Smooth muscle cell of the brain vasculature (primary cell): ENCODE data around the gene URB1.
"Not testable (repeated sequence)": the region's sequence is repeated elsewhere in the genome, so short reads cannot be mapped to it uniquely, and the experiment has no call there.

Experiments
- DNase-seq: peaks from one replicate; pipeline ENCODE4 v3.0.0-alpha.2; 2012; ENCODE audit warnings: low read depth, low spot score

URB1 gene

GRCh38 chr21:32411350-32412161, 18.7 kb upstream of the URB1 start:
- DNase-seq: no peak

- DNase-seq: no peak
Measured at GRCh38 chr21:32410916-32411315, 18.1 kb upstream of the URB1 start.

DNA sequence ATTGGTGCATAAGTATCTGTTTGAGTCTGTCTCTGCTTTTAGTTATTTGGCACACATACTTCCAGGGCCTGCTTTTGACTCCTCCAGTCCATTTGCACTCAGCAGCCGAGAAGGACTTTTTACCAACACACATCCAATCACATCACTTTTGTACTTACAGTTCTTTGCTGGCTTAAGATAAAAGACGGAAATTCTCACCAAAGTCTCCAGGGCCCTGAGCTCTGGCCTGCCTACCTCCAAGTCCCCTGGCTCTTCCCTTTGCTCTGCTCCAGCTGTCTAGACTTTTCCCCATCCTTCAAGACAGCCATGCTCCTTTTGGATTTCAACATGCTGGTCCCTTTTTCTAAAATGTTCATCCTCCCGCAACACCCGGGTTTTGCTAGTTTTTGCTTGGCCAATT, 17.5 kb upstream of the URB1 start:
- DNase-seq: no peak

DNA sequence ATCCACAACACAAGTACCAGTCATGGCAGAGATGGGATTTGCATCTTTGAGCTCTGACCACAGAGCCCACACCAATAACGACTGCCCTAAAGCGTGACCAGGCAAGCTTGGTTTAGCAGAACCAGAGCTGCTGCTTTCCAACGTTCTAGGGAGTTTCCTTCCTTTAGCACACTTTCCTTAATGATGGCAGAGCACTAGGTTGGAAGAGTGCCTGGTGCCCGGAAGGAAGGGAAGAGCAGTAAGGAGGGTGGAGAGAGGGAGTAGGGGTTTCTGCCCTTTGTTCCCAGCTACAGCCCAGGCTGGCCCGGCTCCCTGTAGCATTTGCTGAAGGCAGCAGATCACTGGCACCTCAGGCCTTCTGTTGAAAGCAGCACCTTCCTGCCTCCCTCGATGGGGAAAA, 13.6 kb upstream of the URB1 start:
- DNase-seq: no peak

- DNase-seq: no peak
Measured at GRCh38 chr21:32403201-32403777, 10.5 kb upstream of the URB1 start.

- DNase-seq: no peak
Measured at GRCh38 chr21:32393677-32394001, 827 bp upstream of the URB1 start.

DNA sequence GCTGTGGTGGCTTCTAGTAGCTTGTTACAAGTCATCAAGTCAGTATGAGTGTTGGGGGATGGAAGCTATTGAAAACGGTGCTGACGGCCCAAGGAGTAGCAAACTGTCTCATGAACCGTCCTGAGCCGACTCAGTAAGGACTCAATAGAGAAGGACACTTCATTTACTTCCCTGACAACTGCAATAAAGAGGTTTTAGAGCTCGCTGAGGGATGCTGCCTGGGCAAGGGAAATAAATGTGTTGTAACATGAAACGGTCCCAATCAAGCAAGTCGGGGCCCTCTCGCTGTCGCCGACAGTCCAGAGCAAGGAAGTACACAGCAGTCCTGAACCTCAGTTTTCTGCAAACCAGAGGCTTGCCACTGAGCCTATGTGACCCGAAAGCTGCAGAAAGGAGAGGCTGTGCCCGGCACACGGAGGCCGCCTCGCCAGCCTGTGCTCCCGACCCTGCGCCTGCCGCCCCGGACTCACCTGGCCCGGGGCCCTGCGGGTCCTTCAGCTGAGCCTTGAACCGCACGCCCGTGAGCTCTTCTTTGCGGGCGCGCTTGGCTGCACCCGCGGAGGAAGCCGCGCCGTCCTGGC, 423 bp downstream of the URB1 start:
- no peak for DNase-seq

DNA sequence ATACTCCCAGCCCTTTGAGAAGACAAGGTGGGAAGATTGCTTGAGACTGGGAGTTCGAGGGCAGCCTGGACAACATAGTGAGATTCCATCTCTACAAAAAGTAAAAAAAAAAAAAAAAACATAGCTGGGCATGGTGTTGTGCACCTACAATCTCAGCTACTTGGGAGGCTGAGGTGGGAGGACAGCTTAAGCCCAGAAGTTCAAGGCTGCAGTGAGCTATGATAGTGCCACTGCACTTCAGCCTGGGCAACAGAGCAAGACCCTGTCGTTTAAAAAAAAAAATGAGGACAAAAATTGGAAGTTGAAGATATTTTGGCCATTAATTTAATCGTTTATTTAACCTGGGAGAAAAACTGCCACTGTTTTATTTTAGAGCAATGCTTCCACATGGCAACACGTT, 1.1 kb downstream of the URB1 start:
- DNase-seq: no peak

DNA sequence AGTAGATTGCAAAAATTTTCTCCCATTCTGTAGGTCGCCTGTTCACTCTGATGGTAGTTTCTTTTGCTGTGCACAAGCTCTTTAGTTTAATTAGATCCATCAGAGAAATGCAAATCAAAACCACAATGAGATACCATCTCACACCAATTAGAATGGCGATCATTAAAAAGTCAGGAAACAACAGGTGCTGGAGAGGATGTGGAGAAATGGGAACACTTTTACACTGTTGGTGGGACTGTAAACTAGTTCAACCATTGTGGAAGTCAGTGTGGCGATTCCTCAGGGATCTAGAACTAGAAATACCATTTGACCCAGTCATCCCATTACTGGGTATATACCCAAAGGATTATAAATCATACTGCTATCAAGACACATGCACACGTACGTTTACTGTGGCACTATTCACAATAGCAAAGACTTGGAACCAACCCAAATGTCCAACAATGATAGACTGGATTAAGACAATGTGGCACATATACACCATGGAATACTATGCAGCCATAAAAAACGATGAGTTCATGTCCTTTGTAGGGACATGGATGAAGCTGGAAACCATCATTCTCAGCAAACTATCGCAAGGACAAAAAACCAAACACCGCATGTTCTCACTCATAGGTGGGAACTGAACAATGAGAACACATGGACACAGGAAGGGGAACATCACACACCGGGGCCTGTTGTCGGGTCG, 2.1 kb downstream of the URB1 start:
- not testable (repeated sequence) for DNase-seq

DNA sequence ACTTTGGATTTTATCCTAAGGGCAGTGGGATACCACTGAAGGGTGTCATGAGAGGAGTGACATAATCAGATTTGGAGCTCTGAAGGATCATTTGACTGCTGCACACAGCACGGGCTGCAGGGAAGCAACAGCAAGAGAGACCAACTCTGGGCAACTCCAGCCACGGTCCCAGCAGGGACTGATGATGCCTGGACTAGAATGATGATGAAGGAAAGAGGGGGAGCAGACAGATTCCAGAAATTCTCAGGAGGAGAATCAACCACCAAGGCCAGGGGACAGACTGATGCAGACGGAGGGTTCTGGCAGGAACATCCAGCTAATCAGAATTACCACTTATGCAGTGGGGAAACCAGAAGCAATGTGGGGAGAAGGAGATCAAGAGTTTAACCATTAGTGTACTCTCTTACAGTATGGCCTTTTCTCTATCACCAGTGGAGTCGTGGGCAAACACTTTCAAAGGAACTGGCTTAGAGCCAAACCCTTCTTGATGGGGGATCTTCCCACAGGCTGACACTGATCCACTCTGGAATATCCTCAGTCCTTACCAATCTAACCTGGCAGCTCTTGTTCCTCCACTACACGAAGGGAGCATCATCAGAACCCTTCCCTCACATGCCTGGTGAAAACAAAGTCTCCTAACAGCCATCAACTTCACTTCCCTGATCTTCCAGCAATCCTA, 3.3 kb downstream of the URB1 start:
- DNase-seq: no peak

DNA sequence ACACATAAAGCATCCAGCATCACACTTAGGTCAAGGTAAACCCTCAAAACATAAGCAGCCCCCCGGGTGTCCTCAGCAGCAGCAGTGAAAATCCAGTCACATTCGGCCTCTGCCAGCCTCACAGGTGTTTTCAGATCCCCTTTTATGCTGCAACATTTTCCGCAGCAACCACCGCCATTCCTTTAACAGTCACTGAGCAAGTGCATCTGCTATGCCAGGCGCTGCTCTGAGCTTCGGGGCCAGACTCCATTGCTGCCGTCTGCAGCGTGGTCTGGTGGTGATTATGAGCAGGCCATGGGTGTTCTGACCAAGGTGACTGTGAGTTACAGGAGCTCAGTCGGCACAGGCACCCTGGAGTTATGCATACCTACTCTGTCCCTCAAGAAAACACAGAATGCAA, 4.5 kb downstream of the URB1 start:
- no peak for DNase-seq

DNA sequence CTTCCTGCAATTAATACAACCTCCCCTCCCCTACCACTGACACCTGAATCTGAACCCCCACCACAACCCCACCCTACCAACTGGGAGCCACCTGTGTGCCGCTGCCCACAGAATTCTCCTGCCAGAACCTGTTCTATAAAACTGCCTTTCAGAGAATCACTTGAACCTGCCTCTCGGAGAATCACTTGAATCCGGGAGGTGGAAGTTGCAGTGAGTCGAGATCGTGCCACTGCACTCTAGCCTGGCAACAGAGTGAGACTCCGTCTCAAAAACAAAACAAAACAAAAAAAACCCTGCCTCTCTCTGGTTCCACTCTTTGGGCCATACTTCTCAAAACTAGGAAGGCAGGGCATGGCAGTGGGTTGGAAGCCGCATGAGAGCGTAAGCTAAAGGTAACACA, 5.7 kb downstream of the URB1 start:
- DNase-seq: no peak

GRCh38 chr21:32386195-32386870, 6.5 kb downstream of the URB1 start:
- DNase-seq: no peak

DNA sequence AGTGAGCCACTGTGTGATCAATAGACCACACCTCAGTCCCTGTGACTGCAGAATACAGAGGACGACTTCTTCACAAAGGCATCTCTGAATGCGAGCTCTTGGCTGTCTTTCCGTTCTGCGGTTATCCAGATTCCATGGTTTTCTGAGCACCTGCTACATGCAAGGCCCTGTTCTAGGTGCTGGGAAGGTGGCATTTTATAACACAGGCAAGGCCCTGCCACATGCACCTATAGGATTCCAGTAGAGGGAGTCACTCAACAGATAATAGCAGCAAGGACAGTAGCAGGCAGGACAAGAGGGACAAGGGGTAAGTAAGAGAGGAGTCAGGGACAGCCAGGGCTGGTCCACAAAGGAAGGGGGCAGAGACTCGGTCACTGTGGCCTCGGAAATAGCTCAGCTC, 9.0 kb downstream of the URB1 start:
- DNase-seq: no peak

DNA sequence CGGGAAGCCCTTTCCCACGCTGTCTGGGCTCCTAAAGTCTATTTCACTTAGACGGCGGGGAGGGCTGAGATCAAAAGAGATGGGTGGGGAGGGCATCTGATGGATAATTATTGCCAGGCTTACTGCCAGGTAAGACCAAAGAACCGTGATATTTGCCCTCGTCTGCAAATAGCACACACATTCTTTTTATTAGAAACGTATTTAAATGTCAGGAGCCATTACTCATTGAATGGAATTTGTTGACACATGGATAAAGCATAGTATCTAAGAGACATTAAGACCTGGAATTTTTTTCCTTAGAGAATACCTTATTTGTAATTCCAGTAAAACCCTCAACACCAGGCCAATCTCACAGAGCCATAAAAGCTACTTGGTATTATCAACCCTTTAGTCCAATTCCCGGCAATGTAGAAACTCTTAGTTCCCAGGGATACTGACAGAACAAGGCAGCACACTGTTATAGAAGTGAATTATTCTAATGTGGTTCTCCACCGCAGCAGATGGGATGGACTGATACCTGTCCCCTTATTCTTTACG, 10.6 kb downstream of the URB1 start:
- no peak for DNase-seq

DNA sequence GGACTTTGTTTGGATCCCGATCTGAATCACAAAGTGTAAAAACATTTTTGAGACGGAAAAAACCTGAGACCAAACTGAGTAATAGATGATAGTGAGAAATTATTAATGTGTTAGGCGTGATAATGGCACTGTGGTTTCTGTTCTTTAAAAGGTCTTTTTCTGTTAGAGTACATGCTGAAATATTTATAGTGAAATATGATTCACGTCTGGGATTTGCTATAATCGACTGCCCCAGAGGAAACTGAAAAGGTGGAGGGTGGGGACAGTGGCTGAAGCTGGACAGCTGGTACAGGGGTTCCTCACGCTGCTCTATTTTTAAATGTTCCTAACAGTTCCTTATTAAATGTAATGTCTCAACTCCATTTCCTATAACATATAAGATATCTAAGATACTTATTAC, 11.2 kb downstream of the URB1 start:
- no peak for DNase-seq

DNA sequence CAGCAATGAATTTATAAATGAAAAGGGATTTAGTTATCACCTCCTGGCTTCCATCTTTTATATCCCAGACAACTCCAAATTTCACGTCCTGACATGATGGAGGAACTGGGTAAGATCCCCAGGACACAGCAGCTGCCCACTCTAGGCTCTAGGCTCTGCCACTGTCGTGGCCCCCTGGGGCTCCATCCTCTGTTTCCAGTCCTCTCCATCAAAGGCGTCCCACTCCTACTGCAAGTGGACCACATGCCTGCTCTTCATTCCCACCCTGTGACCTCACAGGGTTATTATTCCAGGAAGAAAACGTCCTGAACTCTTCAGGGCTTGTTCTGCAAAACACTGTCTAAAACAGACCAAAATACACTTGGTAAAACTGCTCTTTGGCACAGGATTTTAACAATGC, 11.9 kb downstream of the URB1 start:
- no peak for DNase-seq

GRCh38 chr21:32378956-32379355, 13.9 kb downstream of the URB1 start:
- DNase-seq: no peak

- no peak for DNase-seq
Measured at GRCh38 chr21:32377991-32378390, 14.8 kb downstream of the URB1 start.

GRCh38 chr21:32377506-32377905, 15.3 kb downstream of the URB1 start:
- no peak for DNase-seq

- DNase-seq: no peak
Measured at GRCh38 chr21:32372755-32373154, 20.1 kb downstream of the URB1 start.
